ENCODE measurements around the gene ATXN1. TPM values are rescaled to one million over a fixed set of nuclear protein-coding genes. Genes with fewer than 3 reads are reported as not detected.

ATXN1 gene
- total RNA-seq, 4 donors from 2014 or later: 24.9 to 48.0 (median 36.8) TPM

GRCh38 chr6:16725145-16725864 lies 36.0 kb downstream of the ATXN1 start:
- Histone ChIP-seq H3K27me3 (no peaks in the 10 kb centered on the region), H3K27ac (peak overlapping the region; percentile 33 to 78 (median 50)), H3K4me1 (peaks cover 0 to 41% (median 37%) of the 10 kb centered on the region in 4 donors), H3K4me3 (peak overlapping the region in 3 of 4 donors; percentile 1 to 11 (median 10)), H3K9me3 (no peaks in the 10 kb centered on the region), H3K36me3 (no peaks in the 10 kb centered on the region)
- TF ChIP-seq EP300 (IDR thresholded peaks at IDR 0.05): peak in 1 of 2 donors; percentile 18
- no peak for TF ChIP-seq POLR2A (IDR thresholded peaks at IDR 0.05)
- TF ChIP-seq, protein P1, sequence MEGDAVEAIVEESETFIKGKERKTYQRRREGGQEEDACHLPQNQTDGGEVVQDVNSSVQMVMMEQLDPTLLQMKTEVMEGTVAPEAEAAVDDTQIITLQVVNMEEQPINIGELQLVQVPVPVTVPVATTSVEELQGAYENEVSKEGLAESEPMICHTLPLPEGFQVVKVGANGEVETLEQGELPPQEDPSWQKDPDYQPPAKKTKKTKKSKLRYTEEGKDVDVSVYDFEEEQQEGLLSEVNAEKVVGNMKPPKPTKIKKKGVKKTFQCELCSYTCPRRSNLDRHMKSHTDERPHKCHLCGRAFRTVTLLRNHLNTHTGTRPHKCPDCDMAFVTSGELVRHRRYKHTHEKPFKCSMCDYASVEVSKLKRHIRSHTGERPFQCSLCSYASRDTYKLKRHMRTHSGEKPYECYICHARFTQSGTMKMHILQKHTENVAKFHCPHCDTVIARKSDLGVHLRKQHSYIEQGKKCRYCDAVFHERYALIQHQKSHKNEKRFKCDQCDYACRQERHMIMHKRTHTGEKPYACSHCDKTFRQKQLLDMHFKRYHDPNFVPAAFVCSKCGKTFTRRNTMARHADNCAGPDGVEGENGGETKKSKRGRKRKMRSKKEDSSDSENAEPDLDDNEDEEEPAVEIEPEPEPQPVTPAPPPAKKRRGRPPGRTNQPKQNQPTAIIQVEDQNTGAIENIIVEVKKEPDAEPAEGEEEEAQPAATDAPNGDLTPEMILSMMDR (IDR thresholded peaks at IDR 0.05): no peak
- DNase-seq (ENCODE audit: low spot score in 2 of 2): no peak
- whole genome bisulfite sequencing, 2 donors: 52 to 53% methylated on average over 7 of the region's 7 CpGs

DNA sequence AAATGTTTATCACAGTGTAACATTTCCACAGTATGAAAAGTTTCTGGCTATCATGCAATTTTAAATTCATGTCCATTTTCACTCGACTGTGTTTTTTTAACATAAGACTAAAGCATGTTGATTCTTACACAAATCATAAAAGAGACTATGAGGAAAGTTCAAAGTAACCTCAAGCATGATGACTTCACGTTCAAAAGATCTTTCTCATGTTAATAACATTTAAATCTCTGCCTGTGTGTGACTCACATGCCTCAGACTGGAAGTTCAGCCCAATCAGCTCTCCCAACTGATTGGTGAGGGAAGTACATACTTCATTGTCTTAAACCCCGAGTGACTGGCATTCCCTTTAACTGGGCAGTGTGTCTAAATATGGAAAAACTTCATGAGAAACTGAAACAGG lies 37.4 kb downstream of the ATXN1 start:
- 15 to 19% methylated on average over 3 of the region's 3 CpGs for WGBS, 2 donors
- Histone ChIP-seq H3K36me3 (no peaks in the 10 kb centered on the region), H3K27ac (peak overlapping the region in 2 of 4 donors; percentile 64 to 78), H3K9me3 (no peaks in the 10 kb centered on the region), H3K4me1 (peaks cover 0 to 52% (median 40%) of the 10 kb centered on the region in 4 donors), H3K4me3 (no peak overlapping the region), H3K27me3 (no peaks in the 10 kb centered on the region)
- TF ChIP-seq, protein P1 (IDR thresholded peaks at IDR 0.05): no peak
- TF ChIP-seq EP300 (IDR thresholded peaks at IDR 0.05) (no peak), POLR2A (IDR thresholded peaks at IDR 0.05) (no peak)
- no peak for DNase-seq (ENCODE audit: low spot score in 2 of 2)

GRCh38 chr6:16723402-16723801 lies 37.9 kb downstream of the ATXN1 start:
- no peak overlapping the region for H3K4me3 ChIP-seq
- no peaks in the 10 kb centered on the region for H3K27me3 ChIP-seq
- peak overlapping the region in 1 of 4 donors; percentile 78 for H3K27ac ChIP-seq
- no peaks in the 10 kb centered on the region for H3K9me3 ChIP-seq
- WGBS, 2 donors: 71% methylated on average over 2 of the region's 2 CpGs
- no peaks in the 10 kb centered on the region for H3K36me3 ChIP-seq
- peaks cover 0 to 56% (median 42%) of the 10 kb centered on the region in 4 donors for H3K4me1 ChIP-seq
- DNase-seq (ENCODE audit: low spot score in 2 of 2): no peak
- TF ChIP-seq, protein P1 (IDR thresholded peaks at IDR 0.05): no peak

DNA sequence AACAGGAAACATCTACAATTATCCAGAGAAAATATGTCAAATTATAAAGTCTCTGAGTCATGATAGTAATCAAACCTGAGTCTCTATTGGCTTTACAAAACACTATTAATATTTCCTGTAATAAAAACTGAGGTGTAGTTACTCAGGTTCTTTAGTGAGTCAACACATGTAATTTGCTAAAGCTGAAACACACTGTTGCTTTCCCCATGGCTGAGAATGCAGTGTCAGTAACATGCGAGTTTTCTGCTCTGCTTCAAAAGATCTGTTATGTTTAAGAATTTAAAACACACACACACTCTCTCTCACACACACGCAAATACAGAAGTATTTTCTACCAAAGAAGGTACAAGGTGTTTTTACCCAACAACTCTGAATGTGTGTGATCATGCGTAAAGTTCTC lies 38.6 kb downstream of the ATXN1 start:
- H3K36me3 ChIP-seq: no peaks in the 10 kb centered on the region
- TF ChIP-seq POLR2A (IDR thresholded peaks at IDR 0.05) (no peak), EP300 (IDR thresholded peaks at IDR 0.05) (no peak)
- TF ChIP-seq, protein P1 (IDR thresholded peaks at IDR 0.05): no peak
- no peak for DNase-seq (ENCODE audit: low spot score in 2 of 2)
- no peak overlapping the region for H3K27ac ChIP-seq
- no peaks in the 10 kb centered on the region for H3K9me3 ChIP-seq
- WGBS, 2 donors: 89 to 90% methylated on average over 3 of the region's 3 CpGs
- H3K4me1 ChIP-seq: peaks cover 0 to 64% (median 42%) of the 10 kb centered on the region in 4 donors
- no peaks in the 10 kb centered on the region for H3K27me3 ChIP-seq
- no peak overlapping the region for H3K4me3 ChIP-seq

GRCh38 chr6:16721977-16722376 lies 39.3 kb downstream of the ATXN1 start:
- H3K4me1 ChIP-seq: peaks cover 0 to 66% (median 42%) of the 10 kb centered on the region in 4 donors
- no peak overlapping the region for H3K4me3 ChIP-seq
- H3K9me3 ChIP-seq: no peaks in the 10 kb centered on the region
- WGBS, 2 donors: 77 to 78% methylated on average over 5 of the region's 5 CpGs
- TF ChIP-seq EP300 (IDR thresholded peaks at IDR 0.05) (no peak), POLR2A (IDR thresholded peaks at IDR 0.05) (no peak)
- TF ChIP-seq, protein P1 (IDR thresholded peaks at IDR 0.05): no peak
- no peaks in the 10 kb centered on the region for H3K27me3 ChIP-seq
- no peak for DNase-seq (ENCODE audit: low spot score in 2 of 2)
- H3K36me3 ChIP-seq: no peaks in the 10 kb centered on the region
- H3K27ac ChIP-seq: no peak overlapping the region
